Measurements from ENCODE around the gene VWF.

DNA sequence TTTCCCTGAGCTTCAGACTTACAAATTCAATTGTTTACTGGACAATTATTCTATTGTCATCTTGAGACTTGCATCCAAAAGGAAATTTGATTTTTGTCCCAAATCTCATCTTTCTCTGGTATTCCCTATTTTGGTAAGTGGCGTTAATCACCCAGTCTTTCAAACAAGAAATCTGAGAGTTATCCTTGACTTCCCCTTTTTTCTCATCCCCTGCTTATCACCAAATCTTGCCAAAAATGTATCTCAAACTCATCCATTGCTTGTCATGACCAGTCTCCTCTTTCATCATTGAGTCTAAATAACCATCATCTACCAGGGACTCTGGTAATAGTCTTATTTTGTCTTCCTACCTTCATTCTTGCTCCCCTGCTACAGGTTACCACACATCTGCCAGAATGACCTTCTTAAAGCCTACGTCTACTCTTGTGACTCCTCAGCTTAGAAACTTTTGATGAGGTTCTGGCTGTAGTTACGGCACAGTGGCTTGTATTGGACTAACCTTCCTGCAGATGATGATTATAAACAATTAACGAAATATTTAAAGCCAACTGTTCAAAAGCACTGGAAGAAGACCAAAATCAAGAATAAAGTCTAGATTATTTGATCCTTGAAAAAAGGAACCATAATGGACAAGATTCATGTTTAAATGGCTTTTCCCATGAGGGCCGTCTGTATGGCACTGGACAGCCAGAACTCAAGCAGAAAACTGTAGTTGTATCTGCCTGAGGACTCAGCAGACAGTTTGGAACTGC is 170.5 kb downstream of the VWF start:
- TF ChIP-seq, protein P1, sequence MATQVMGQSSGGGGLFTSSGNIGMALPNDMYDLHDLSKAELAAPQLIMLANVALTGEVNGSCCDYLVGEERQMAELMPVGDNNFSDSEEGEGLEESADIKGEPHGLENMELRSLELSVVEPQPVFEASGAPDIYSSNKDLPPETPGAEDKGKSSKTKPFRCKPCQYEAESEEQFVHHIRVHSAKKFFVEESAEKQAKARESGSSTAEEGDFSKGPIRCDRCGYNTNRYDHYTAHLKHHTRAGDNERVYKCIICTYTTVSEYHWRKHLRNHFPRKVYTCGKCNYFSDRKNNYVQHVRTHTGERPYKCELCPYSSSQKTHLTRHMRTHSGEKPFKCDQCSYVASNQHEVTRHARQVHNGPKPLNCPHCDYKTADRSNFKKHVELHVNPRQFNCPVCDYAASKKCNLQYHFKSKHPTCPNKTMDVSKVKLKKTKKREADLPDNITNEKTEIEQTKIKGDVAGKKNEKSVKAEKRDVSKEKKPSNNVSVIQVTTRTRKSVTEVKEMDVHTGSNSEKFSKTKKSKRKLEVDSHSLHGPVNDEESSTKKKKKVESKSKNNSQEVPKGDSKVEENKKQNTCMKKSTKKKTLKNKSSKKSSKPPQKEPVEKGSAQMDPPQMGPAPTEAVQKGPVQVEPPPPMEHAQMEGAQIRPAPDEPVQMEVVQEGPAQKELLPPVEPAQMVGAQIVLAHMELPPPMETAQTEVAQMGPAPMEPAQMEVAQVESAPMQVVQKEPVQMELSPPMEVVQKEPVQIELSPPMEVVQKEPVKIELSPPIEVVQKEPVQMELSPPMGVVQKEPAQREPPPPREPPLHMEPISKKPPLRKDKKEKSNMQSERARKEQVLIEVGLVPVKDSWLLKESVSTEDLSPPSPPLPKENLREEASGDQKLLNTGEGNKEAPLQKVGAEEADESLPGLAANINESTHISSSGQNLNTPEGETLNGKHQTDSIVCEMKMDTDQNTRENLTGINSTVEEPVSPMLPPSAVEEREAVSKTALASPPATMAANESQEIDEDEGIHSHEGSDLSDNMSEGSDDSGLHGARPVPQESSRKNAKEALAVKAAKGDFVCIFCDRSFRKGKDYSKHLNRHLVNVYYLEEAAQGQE (IDR thresholded peaks at IDR 0.05; ENCODE audit: insufficient replicate concordance, low read depth): no peak
- TF ChIP-seq, protein P2, sequence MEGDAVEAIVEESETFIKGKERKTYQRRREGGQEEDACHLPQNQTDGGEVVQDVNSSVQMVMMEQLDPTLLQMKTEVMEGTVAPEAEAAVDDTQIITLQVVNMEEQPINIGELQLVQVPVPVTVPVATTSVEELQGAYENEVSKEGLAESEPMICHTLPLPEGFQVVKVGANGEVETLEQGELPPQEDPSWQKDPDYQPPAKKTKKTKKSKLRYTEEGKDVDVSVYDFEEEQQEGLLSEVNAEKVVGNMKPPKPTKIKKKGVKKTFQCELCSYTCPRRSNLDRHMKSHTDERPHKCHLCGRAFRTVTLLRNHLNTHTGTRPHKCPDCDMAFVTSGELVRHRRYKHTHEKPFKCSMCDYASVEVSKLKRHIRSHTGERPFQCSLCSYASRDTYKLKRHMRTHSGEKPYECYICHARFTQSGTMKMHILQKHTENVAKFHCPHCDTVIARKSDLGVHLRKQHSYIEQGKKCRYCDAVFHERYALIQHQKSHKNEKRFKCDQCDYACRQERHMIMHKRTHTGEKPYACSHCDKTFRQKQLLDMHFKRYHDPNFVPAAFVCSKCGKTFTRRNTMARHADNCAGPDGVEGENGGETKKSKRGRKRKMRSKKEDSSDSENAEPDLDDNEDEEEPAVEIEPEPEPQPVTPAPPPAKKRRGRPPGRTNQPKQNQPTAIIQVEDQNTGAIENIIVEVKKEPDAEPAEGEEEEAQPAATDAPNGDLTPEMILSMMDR (IDR thresholded peaks at IDR 0.05; ENCODE audit: insufficient read depth, low read length): no peak
